Fibroblast of villous mesenchyme (primary cell): ENCODE data around the gene PLEKHO1. TPM values are rescaled to one million over a fixed set of nuclear protein-coding genes. Genes with fewer than 3 reads are reported as not detected.
A peak's percentile ranks its signal among the peaks of the same experiment; 100 is the strongest.

Experiments used
- DNase-seq: peaks from one replicate; pipeline ENCODE4 v3.0.0-alpha.2; 2010; ENCODE audit warnings: low read depth
- H3K4me3 ChIP-seq: 2 replicates; pipeline ENCODE4 v1.5.1; 2011; ENCODE audit warnings: low read depth, mild to moderate bottlenecking, low read length
- CTCF ChIP-seq: IDR thresholded peaks from 2 replicates; pipeline ENCODE4 v1.5.1; 2012; ENCODE audit warnings: low read depth, mild to moderate bottlenecking, low read length; ENCODE audit not compliant: insufficient read depth
- total RNA-seq: library from RNA; depleted of rRNA; stranded (reverse); fragments of >200 nt; gene quantifications from 2 replicates; pipeline ENCODE4 v1.2.3, GENCODE V29; 2012

Gene PLEKHO1
- total RNA-seq, 1 donor, result 43.2 TPM

GRCh38 chr1:150148837-150149270, 862 bp upstream of the PLEKHO1 start:
- no peak for TF ChIP-seq CTCF
- no peak for DNase-seq

GRCh38 chr1:150150133-150151021, 661 bp downstream of the PLEKHO1 start:
- peak; percentile 47 for DNase-seq
- no peak for TF ChIP-seq CTCF
- H3K4me3 ChIP-seq, result peak overlapping the region; percentile 82

More at GRCh38 chr1:150148837-150149270, 862 bp upstream of the PLEKHO1 start:
- peak overlapping the region; percentile 82 for H3K4me3 ChIP-seq

GRCh38 chr1:150151291-150152181, 1.8 kb downstream of the PLEKHO1 start:
- no peak for TF ChIP-seq CTCF
- peak overlapping the region; percentile 82 for H3K4me3 ChIP-seq
- no peak for DNase-seq

GRCh38 chr1:150152182-150152536, 2.4 kb downstream of the PLEKHO1 start:
- peak; percentile 21 for DNase-seq
- TF ChIP-seq CTCF, result no peak
- H3K4me3 ChIP-seq, result peak overlapping the region; percentile 82

- H3K4me3 ChIP-seq, result no peak overlapping the region
- DNase-seq, result peak; percentile 72
- TF ChIP-seq CTCF, result no peak
These were observed 3.2 kb downstream of the PLEKHO1 start for GRCh38 chr1:150152772-150153456.

- TF ChIP-seq CTCF, result no peak
- H3K4me3 ChIP-seq, result no peak overlapping the region
- no peak for DNase-seq
These were observed 4.4 kb downstream of the PLEKHO1 start for GRCh38 chr1:150154143-150154542.
